ENCODE measurements around the gene TMIGD2. TPM values are rescaled to one million over a fixed set of nuclear protein-coding genes. Genes with fewer than 3 reads are reported as not detected.
"Not testable (repeated sequence)": the region's sequence is repeated elsewhere in the genome, so short reads cannot be mapped to it uniquely, and the experiment has no call there.

TMIGD2 gene
- total and polyA plus RNA-seq, 2 experiments from 2014 or later = not detected

GRCh38 chr19:4278010-4278409, 24.2 kb downstream of the TMIGD2 start:
- Histone ChIP-seq H3K27me3 (peaks cover 47% of the 10 kb centered on the region), H3K4me1 (ENCODE audit: insufficient read depth) (peaks cover 7% of the 10 kb centered on the region), H3K79me2 (no peaks in the 10 kb centered on the region), H3K9me3 (ENCODE audit: low read depth) (no peaks in the 10 kb centered on the region), H3K36me3 (replicated peaks; ENCODE audit: insufficient read depth, low read depth) (no peaks in the 10 kb centered on the region), H3K27ac (no peak overlapping the region), H3K4me2 (no peak overlapping the region), H2AFZ (no peak overlapping the region), H3K9me2 (replicated peaks; ENCODE audit: insufficient read depth) (no peaks in the 10 kb centered on the region), H4K20me1 (ENCODE audit: insufficient read depth, poor library complexity, severe bottlenecking) (no peaks in the 10 kb centered on the region), H3K4me3 (no peak overlapping the region)
- no peak for DNase-seq (ENCODE audit: low spot score)
- TF ChIP-seq EZH2 (IDR thresholded peaks at IDR 0.05; ENCODE audit: borderline replicate concordance) (no peak), CTCF (IDR thresholded peaks at IDR 0.05; ENCODE audit: poor library complexity) (no peak), EZH2phosphoT487 (IDR thresholded peaks at IDR 0.05; ENCODE audit: low read depth, severe bottlenecking, unreplicated experiment) (no peak)
- 24% methylated on average over 4 of the region's 4 CpGs for WGBS (ENCODE audit: low lambda C conversion rate, missing lambda C conversion rate)

GRCh38 chr19:4277191-4277696, 24.9 kb downstream of the TMIGD2 start:
- Histone ChIP-seq H3K27me3 (peaks cover 47% of the 10 kb centered on the region), H4K20me1 (ENCODE audit: insufficient read depth, poor library complexity, severe bottlenecking) (no peaks in the 10 kb centered on the region), H3K4me1 (ENCODE audit: insufficient read depth) (peaks cover 7% of the 10 kb centered on the region), H3K4me2 (no peak overlapping the region), H3K79me2 (no peaks in the 10 kb centered on the region), H3K9me3 (ENCODE audit: low read depth) (no peaks in the 10 kb centered on the region), H3K9me2 (replicated peaks; ENCODE audit: insufficient read depth) (no peaks in the 10 kb centered on the region), H2AFZ (no peak overlapping the region), H3K36me3 (replicated peaks; ENCODE audit: insufficient read depth, low read depth) (no peaks in the 10 kb centered on the region), H3K27ac (no peak overlapping the region), H3K4me3 (no peak overlapping the region)
- DNase-seq (ENCODE audit: low spot score) = no peak
- WGBS (ENCODE audit: low lambda C conversion rate, missing lambda C conversion rate) = 34% methylated on average over 16 of the region's 16 CpGs
- TF ChIP-seq CTCF (IDR thresholded peaks at IDR 0.05; ENCODE audit: poor library complexity) (no peak), EZH2 (IDR thresholded peaks at IDR 0.05; ENCODE audit: borderline replicate concordance) (no peak), EZH2phosphoT487 (IDR thresholded peaks at IDR 0.05; ENCODE audit: low read depth, severe bottlenecking, unreplicated experiment) (no peak)

- peaks cover 24% of the 10 kb centered on the region for H3K27me3 ChIP-seq
- DNase-seq (ENCODE audit: low spot score); H3K79me2 ChIP-seq; H3K4me1 ChIP-seq (ENCODE audit: insufficient read depth); H3K9me2 ChIP-seq (replicated peaks; ENCODE audit: insufficient read depth); H4K20me1 ChIP-seq (ENCODE audit: insufficient read depth, poor library complexity, severe bottlenecking); H3K4me3 ChIP-seq; H2AFZ ChIP-seq; H3K9me3 ChIP-seq (ENCODE audit: low read depth); H3K36me3 ChIP-seq (replicated peaks; ENCODE audit: insufficient read depth, low read depth); H3K4me2 ChIP-seq; H3K27ac ChIP-seq: not testable (repeated sequence)
- 98% methylated on average over 6 of the region's 6 CpGs for whole genome bisulfite sequencing (ENCODE audit: low lambda C conversion rate, missing lambda C conversion rate)
These were observed 27.9 kb downstream of the TMIGD2 start for GRCh38 chr19:4274321-4274686.

- 81% methylated on average over 6 of the region's 10 CpGs for WGBS (ENCODE audit: low lambda C conversion rate, missing lambda C conversion rate)
- Histone ChIP-seq H2AFZ (no peak overlapping the region), H3K9me3 (ENCODE audit: low read depth) (no peaks in the 10 kb centered on the region), H4K20me1 (ENCODE audit: insufficient read depth, poor library complexity, severe bottlenecking) (no peaks in the 10 kb centered on the region), H3K36me3 (replicated peaks; ENCODE audit: insufficient read depth, low read depth) (no peaks in the 10 kb centered on the region), H3K9me2 (replicated peaks; ENCODE audit: insufficient read depth) (no peaks in the 10 kb centered on the region), H3K4me1 (ENCODE audit: insufficient read depth) (no peaks in the 10 kb centered on the region), H3K27me3 (peaks cover 10% of the 10 kb centered on the region), H3K4me3 (no peak overlapping the region), H3K79me2 (no peaks in the 10 kb centered on the region), H3K27ac (no peak overlapping the region), H3K4me2 (no peak overlapping the region)
- no peak for TF ChIP-seq CTCF (IDR thresholded peaks at IDR 0.05; ENCODE audit: poor library complexity)
- TF ChIP-seq EZH2phosphoT487 (IDR thresholded peaks at IDR 0.05; ENCODE audit: low read depth, severe bottlenecking, unreplicated experiment) = no peak
- TF ChIP-seq EZH2 (IDR thresholded peaks at IDR 0.05; ENCODE audit: borderline replicate concordance) = no peak
- DNase-seq (ENCODE audit: low spot score) = no peak
These were observed 29.3 kb downstream of the TMIGD2 start for GRCh38 chr19:4272894-4273293.
